HG02943 (cell line): ENCODE data around the gene PM20D2.

Experiments
- ATAC-seq: cut with Tn5 transposase; IDR thresholded peaks from one replicate; pipeline ENCODE4 v1.9.1; 2021; ENCODE audit warnings: mild to moderate bottlenecking, low read depth, moderate library complexity; ENCODE audit not compliant: unreplicated experiment

The PM20D2 gene

GRCh38 chr6:89198235-89198634 is 52.4 kb downstream of the PM20D2 start:
- ATAC-seq, result no peak

DNA sequence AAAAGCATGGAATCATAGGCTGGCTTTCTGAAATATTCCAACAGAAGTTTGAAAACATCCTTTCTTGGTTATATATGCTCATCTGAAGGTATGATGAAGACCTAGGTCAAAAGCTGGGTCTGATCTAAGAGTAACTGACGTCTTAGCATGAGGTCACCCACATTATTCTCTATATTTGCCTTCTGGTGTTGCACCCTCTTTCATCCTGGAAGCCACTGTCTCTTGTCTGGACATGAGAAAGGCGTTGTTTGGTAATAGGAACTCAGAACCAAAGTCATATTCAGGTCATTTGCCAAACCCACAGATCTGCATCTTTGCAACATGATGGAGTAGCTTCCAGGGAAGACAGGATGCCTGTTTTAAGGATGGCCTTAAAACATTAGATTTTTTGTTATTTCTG is 53.7 kb downstream of the PM20D2 start:
- no peak for ATAC-seq

- ATAC-seq, result no peak
Observed at GRCh38 chr6:89200706-89201215, 54.9 kb downstream of the PM20D2 start.

DNA sequence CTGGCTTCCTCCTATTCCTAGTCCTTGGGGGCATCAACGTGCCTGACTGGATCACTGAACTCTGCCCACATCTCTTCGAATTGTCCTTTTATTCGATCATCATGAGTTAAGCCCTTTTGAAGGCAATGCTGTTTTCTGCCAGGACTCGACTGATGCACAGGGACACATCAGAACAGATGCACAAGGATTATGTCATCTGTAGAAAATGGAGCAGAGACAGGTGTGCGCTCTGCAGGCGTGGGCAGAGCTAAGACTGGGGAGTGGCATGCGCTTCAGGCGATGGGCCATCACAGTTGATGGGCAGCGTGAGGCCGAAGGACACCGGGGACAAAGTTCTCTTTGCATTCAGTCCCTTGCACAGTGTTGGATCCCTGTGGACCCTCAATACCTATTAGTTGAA is 58.2 kb downstream of the PM20D2 start:
- no peak for ATAC-seq

DNA sequence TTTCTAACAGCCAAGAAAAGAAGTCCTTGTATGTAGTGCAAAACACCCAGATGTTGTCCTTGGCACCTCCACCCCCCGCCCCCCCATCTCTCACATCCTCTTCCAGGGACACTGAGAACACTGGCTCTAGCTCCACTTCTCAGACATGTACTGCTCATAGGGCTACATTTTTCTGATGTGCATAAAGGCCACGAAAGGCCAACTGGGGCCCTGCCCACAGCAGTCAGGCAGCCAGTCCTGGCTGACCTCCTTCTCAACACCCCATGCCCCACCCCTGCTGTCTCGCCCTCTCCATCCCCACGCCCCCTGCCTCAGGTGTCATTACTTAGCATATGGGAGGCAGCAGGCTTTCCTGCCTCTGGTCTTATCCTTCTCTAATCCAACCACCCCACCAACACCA is 60.0 kb downstream of the PM20D2 start:
- no peak for ATAC-seq

- ATAC-seq, result no peak
Observed at GRCh38 chr6:89208551-89208950, 62.7 kb downstream of the PM20D2 start.

DNA sequence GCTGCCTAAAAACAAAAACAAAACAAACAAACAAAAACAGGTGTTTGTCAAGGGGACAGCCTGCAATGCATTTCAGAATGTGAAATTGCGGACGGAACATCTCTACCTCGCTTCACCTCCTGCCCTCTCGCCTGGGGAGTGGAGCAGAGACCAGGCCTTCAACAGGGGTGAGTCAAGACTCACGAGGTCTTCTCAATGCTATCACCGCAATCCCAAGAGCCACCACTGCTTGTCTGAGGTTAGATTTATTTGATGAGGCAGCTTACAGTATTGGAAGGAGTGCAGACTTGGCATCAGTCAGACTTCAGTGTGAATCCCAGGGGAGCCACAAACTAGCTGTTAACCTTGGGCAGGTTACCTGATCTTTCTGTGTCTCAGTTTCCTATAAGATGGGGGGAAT is 63.6 kb downstream of the PM20D2 start:
- no peak for ATAC-seq

- no peak for ATAC-seq
Observed at GRCh38 chr6:89212472-89212871, 66.6 kb downstream of the PM20D2 start.

GRCh38 chr6:89214197-89214596 is 68.3 kb downstream of the PM20D2 start:
- no peak for ATAC-seq
